H1 (cell line): ENCODE data around the gene C16orf89. TPM values are rescaled to one million over a fixed set of nuclear protein-coding genes. Genes with fewer than 3 reads are reported as not detected.

Source experiments
- CTCF ChIA-PET: fragments of 300-600 bp; sonication (Branson Sonifier 250); formaldehyde crosslinking; loops from one replicate; lab custom pipeline; 2021; ENCODE audit not compliant: partially characterized antibody; lab: Charles Lee
- POLR2A ChIA-PET: fragments of 300-600 bp; sonication (Branson Sonifier 250); formaldehyde crosslinking; loops from one replicate; lab custom pipeline; 2021; ENCODE audit warnings: inconsistent platforms; ENCODE audit not compliant: partially characterized antibody; lab: Charles Lee
- DNase-seq, 2 experiments: peaks; one replicate each; pipeline versions ENCODE4 v3.0.0 to v3.0.0-alpha.2; 2010 to 2022; ENCODE audit warnings: low spot score in 2 of 2, low read depth in 1 of 2, mixed read lengths in 1 of 2
- FAIRE-seq: peaks from 2 replicates; lab custom pipeline; 2011; peaks lifted over from hg19 to GRCh38; lab: Jason Lieb, UNC
- H2AFZ ChIP-seq: 2 replicates; pipeline ENCODE4 v1.8.1; 2012; ENCODE audit warnings: low read length, inconsistent platforms
- H2AK5ac ChIP-seq: 2 replicates; pipeline ENCODE4 v1.6.1; 2013; ENCODE audit warnings: low read depth, low read length
- H2BK120ac ChIP-seq: replicated peaks from 2 replicates; pipeline ENCODE3; 2013; ENCODE audit warnings: low read depth, low read length, inconsistent platforms
- H2BK12ac ChIP-seq: 2 replicates; pipeline ENCODE4 v1.6.1; 2013; ENCODE audit warnings: low read depth, low read length
- H2BK15ac ChIP-seq: 2 replicates; pipeline ENCODE4 v1.6.1; 2013; ENCODE audit warnings: low read length
- H2BK20ac ChIP-seq: 2 replicates; pipeline ENCODE4 v1.6.1; 2013; ENCODE audit warnings: low read length
- H2BK5ac ChIP-seq: 2 replicates; pipeline ENCODE4 v1.6.1; 2013; ENCODE audit warnings: low read depth, low read length
- H3K14ac ChIP-seq: 2 replicates; pipeline ENCODE4 v1.6.1; 2013; ENCODE audit warnings: inconsistent platforms; ENCODE audit not compliant: insufficient read length
- H3K18ac ChIP-seq: 2 replicates; pipeline ENCODE4 v1.6.1; 2013; ENCODE audit warnings: low read length; ENCODE audit errors: extremely low read depth
- H3K23ac ChIP-seq: 2 replicates; pipeline ENCODE4 v1.6.1; 2013; ENCODE audit warnings: inconsistent platforms; ENCODE audit not compliant: insufficient read length
- H3K23me2 ChIP-seq: 2 replicates; pipeline ENCODE4 v1.6.1; 2013; ENCODE audit warnings: low read depth, low read length
- H3K27ac ChIP-seq: 2 replicates; pipeline ENCODE4 v1.6.1; 2011; ENCODE audit warnings: low read depth, low read length, inconsistent platforms
- H3K27me3 ChIP-seq, 4 experiments: replicated peaks in 1 of 4; 1 replicate in 1 of 4; 2 replicates in 3 of 4; pipeline versions ENCODE4 v1.6.1 to v1.8.1; 2011 to 2013; ENCODE audit warnings: low read length in 3 of 4, mild to moderate bottlenecking in 3 of 4, inconsistent platforms in 2 of 4, mixed read lengths in 2 of 4, moderate library complexity in 1 of 4; ENCODE audit not compliant: control insufficient read depth in 3 of 4, insufficient read depth in 3 of 4; ENCODE audit errors: extremely low read depth in 1 of 4
- H3K36me3 ChIP-seq, 4 experiments: 2 replicates each; pipeline versions ENCODE4 v1.6.1 to v1.8.1; 2011 to 2013; ENCODE audit warnings: mild to moderate bottlenecking in 4 of 4, low read length in 3 of 4, moderate library complexity in 2 of 4, control low read depth in 1 of 4, inconsistent platforms in 1 of 4; ENCODE audit not compliant: insufficient read depth in 4 of 4, control insufficient read depth in 2 of 4
- H3K4ac ChIP-seq: replicated peaks from 2 replicates; pipeline ENCODE3; 2013; ENCODE audit warnings: low read length, low read depth, mixed read lengths, inconsistent platforms; ENCODE audit not compliant: insufficient read length
- H3K4me1 ChIP-seq, 4 experiments: replicated peaks in 1 of 4; 1 replicate in 1 of 4; 2 replicates in 3 of 4; pipeline versions ENCODE4 v1.6.1 to v1.8.1; 2011 to 2013; ENCODE audit warnings: low read length in 3 of 4, inconsistent platforms in 2 of 4, mixed read lengths in 1 of 4; ENCODE audit not compliant: insufficient read depth in 4 of 4, control insufficient read depth in 3 of 4
- H3K4me2 ChIP-seq, 2 experiments: 2 replicates each; pipeline versions ENCODE4 v1.6.1 to v1.8.1; 2011 to 2013; ENCODE audit warnings: low read depth in 2 of 2, low read length in 2 of 2, control low read depth in 1 of 2, inconsistent platforms in 1 of 2, mild to moderate bottlenecking in 1 of 2; ENCODE audit not compliant: insufficient read depth in 1 of 2
- H3K4me3 ChIP-seq, 4 experiments: fragments of 200-600, 300-600 bp in 1 of 4; sonication (generic), shearing (Covaris generic), sonication (Bioruptor Twin) in 1 of 4; 2 replicates each; pipeline versions ENCODE4 v1.5.1 to v1.8.1; 2011 to 2016; ENCODE audit warnings: low read length in 4 of 4, low read depth in 3 of 4, control low read depth in 2 of 4, inconsistent platforms in 2 of 4, mild to moderate bottlenecking in 2 of 4, mixed read lengths in 1 of 4, moderate library complexity in 1 of 4; ENCODE audit not compliant: insufficient read depth in 2 of 4; ENCODE audit errors: extremely low read depth in 1 of 4
- H3K56ac ChIP-seq: replicated peaks from 2 replicates; pipeline ENCODE3; 2013; ENCODE audit warnings: low read depth, mild to moderate bottlenecking, mixed read lengths, low read length, inconsistent platforms; ENCODE audit not compliant: insufficient read length
- H3K79me1 ChIP-seq: 2 replicates; pipeline ENCODE4 v1.6.1; 2013; ENCODE audit warnings: low read depth, low read length, control low read depth
- H3K79me2 ChIP-seq, 2 experiments: 2 replicates each; pipeline versions ENCODE4 v1.6.1 to v1.8.1; 2012 to 2013; ENCODE audit warnings: low read length in 2 of 2, mild to moderate bottlenecking in 2 of 2, inconsistent platforms in 1 of 2; ENCODE audit not compliant: insufficient read depth in 2 of 2, control insufficient read depth in 1 of 2
- H3K9ac ChIP-seq, 4 experiments: replicated peaks in 1 of 4; 1 replicate in 1 of 4; 2 replicates in 3 of 4; pipeline versions ENCODE4 v1.6.1 to v1.8.1; 2011 to 2013; ENCODE audit warnings: low read depth in 3 of 4, low read length in 3 of 4, control low read depth in 2 of 4, mild to moderate bottlenecking in 2 of 4, moderate library complexity in 2 of 4, inconsistent platforms in 1 of 4; ENCODE audit errors: extremely low read depth in 1 of 4
- H3K9me3 ChIP-seq, 2 experiments: 2 replicates each; pipeline versions ENCODE4 v1.6.1 to v1.8.1; 2012 to 2013; ENCODE audit warnings: mild to moderate bottlenecking in 2 of 2, moderate library complexity in 2 of 2, control low read depth in 1 of 2, inconsistent platforms in 1 of 2, low read depth in 1 of 2, low read length in 1 of 2, mixed read lengths in 1 of 2; ENCODE audit not compliant: insufficient read depth in 2 of 2
- H4K20me1 ChIP-seq, 2 experiments: replicated peaks in 1 of 2; 2 replicates each; pipeline versions ENCODE3 to v1.8.1; 2011 to 2013; ENCODE audit warnings: inconsistent platforms in 2 of 2, low read length in 2 of 2, mild to moderate bottlenecking in 1 of 2; ENCODE audit not compliant: insufficient read depth in 2 of 2, control insufficient read depth in 1 of 2
- H4K5ac ChIP-seq: 2 replicates; pipeline ENCODE4 v1.6.1; 2013; ENCODE audit warnings: low read length, low read depth, mixed read lengths, inconsistent platforms; ENCODE audit not compliant: insufficient read length
- H4K8ac ChIP-seq: 2 replicates; pipeline ENCODE4 v1.8.0; 2013; ENCODE audit warnings: mild to moderate bottlenecking, moderate library complexity, low read length, inconsistent platforms; ENCODE audit not compliant: insufficient read depth; ENCODE audit errors: extremely low read depth
- H4K91ac ChIP-seq: replicated peaks from 2 replicates; pipeline ENCODE3; 2013; ENCODE audit warnings: low read length, mixed read lengths, inconsistent platforms; ENCODE audit not compliant: insufficient read length
- CTBP2 ChIP-seq: IDR thresholded peaks from 2 replicates; pipeline ENCODE4 v1.7.0; 2011; ENCODE audit warnings: borderline replicate concordance, mild to moderate bottlenecking, moderate library complexity, mixed read lengths, low read length; ENCODE audit not compliant: insufficient read depth, insufficient read length
- GTF2F1 ChIP-seq: IDR thresholded peaks from 2 replicates; pipeline ENCODE4 v1.6.1; 2012; ENCODE audit warnings: low read depth, low read length, improper control_type of control experiment, borderline replicate concordance
- KDM1A ChIP-seq: fragments of 200-600, 300-600 bp; sonication (generic); IDR thresholded peaks from 2 replicates; pipeline ENCODE4 v1.7.1; 2016; ENCODE audit warnings: mild to moderate bottlenecking, low read length, borderline replicate concordance
- MAFK ChIP-seq: IDR thresholded peaks from 2 replicates; pipeline ENCODE4 v1.6.1; 2012; ENCODE audit warnings: low read depth, mild to moderate bottlenecking, improper control_type of control experiment, low read length
- MAX ChIP-seq: IDR thresholded peaks from 2 replicates; pipeline ENCODE4 v1.6.1; 2012; ENCODE audit warnings: inconsistent platforms
- PHF8 ChIP-seq: fragments of 200-600 bp; sonication (generic); conservative IDR thresholded peaks from 2 replicates; pipeline ENCODE4 v1.7.1; 2012; ENCODE audit warnings: low read depth, mild to moderate bottlenecking, inconsistent platforms, low read length, moderate library complexity
- RAD21 ChIP-seq, 2 experiments: IDR thresholded peaks in 1 of 2; conservative IDR thresholded peaks in 1 of 2; 2 replicates each; pipeline ENCODE4 v1.6.1; 2011; ENCODE audit warnings: low read depth in 2 of 2, low read length in 2 of 2, improper control_type of control experiment in 1 of 2, inconsistent platforms in 1 of 2, mild to moderate bottlenecking in 1 of 2, moderate library complexity in 1 of 2
- SIN3A ChIP-seq, 2 experiments: IDR thresholded peaks in 1 of 2; conservative IDR thresholded peaks in 1 of 2; 2 replicates each; pipeline ENCODE4 v1.6.1; 2011 to 2012; ENCODE audit warnings: low read length in 2 of 2, improper control_type of control experiment in 1 of 2, low read depth in 1 of 2, mild to moderate bottlenecking in 1 of 2
- SIRT6 ChIP-seq: IDR thresholded peaks from one replicate; pipeline ENCODE4 v1.7.1; 2012; ENCODE audit warnings: low read length, inconsistent platforms
- TEAD4 ChIP-seq: IDR thresholded peaks from 2 replicates; pipeline ENCODE4 v1.6.1; 2012; ENCODE audit warnings: low read depth, low read length, inconsistent platforms, mixed read lengths
- YY1 ChIP-seq: IDR thresholded peaks from 2 replicates; pipeline ENCODE4 v1.6.1; 2011; ENCODE audit warnings: low read depth, mild to moderate bottlenecking, low read length
- WGBS, 2 experiments: shearing (Covaris generic) in 1 of 2; methylation state at CpG; one replicate each; pipeline versions ENCODE4 v1.1.6 to v1.1.7; 2013 to 2015; ENCODE audit warnings: low lambda C conversion rate in 2 of 2, mixed read lengths in 2 of 2, inconsistent platforms in 1 of 2, low coverage in 1 of 2, missing lambda C conversion rate in 1 of 2; ENCODE audit not compliant: insufficient replicate concordance in 2 of 2, insufficient coverage in 1 of 2, insufficient read length in 1 of 2; ENCODE audit errors: extremely low coverage in 1 of 2, missing lambda C conversion rate in 1 of 2; 5-methylcytosine and 5-hydroxymethylcytosine counted together
- polyA plus RNA-seq, 7 experiments: library from polyadenylated mRNA; depleted of rRNA in 3 of 7; stranded (reverse) in 5 of 7; unstranded in 2 of 7; fragments of >200 nt in 5 of 7; fragments of 200-250 nt in 2 of 7; gene quantifications; 1 replicate in 5 of 7; 2 replicates in 1 of 7; 4 replicates in 1 of 7; pipeline versions ENCODE4 v1.2.1 to v1.2.3, GENCODE V29; 2011 to 2013; ENCODE audit warnings: missing spikeins in 2 of 7, mixed read lengths in 2 of 7
- total RNA-seq: library from RNA; stranded (reverse); fragmentation: NEBNext Ultra II Directional; extraction: Animal tissue kit (Norgen Biotek cat#: 25700); gene quantifications from 2 replicates; pipeline ENCODE4 v1.2.1, GENCODE V29; 2021

The C16orf89 gene
- total and polyA plus RNA-seq, 2 of the 8 experiments (the other 6 are each of a cell fraction or from before 2014, with no cell fraction given), result 6.7 to 9.9 TPM

- no peaks in the 10 kb centered on the region for H3K23me2 ChIP-seq
- 0 out of 2 replicates have a peak overlapping the region, but pooled peaks have one; percentile 68 for H2BK12ac ChIP-seq
- no peak overlapping the region for H3K9ac ChIP-seq
- H2BK15ac ChIP-seq, result 0 out of 2 replicates have a peak overlapping the region, but pooled peaks have one; percentile 29
- H3K18ac ChIP-seq, result no peak overlapping the region; the same call in none of the 2 replicates
- FAIRE-seq, result no peak
- CTCF ChIA-PET, result interaction anchor here (0.6 to 3.7 kb wide), 26 partner anchors 9 to 442 kb away, joined by 3 to 30 read pairs (median 4); partner anchors contain the start of genes NAGPA and SEC14L5
- peaks cover 0 to 4% (median 1%) of the 10 kb centered on the region in 4 experiments; a peak in 3 of 7 replicates for H3K4me1 ChIP-seq
- H3K9me3 ChIP-seq, result no peaks in the 10 kb centered on the region
- no peak overlapping the region for H4K8ac ChIP-seq
- H3K79me1 ChIP-seq, result no peaks in the 10 kb centered on the region
- no peak overlapping the region for H4K91ac ChIP-seq
- H3K27ac ChIP-seq, result no peak overlapping the region
- no peaks in the 10 kb centered on the region for H3K27me3 ChIP-seq
- no peak overlapping the region for H2BK120ac ChIP-seq
- POLR2A ChIA-PET, result interaction anchor here (0.6 to 2.2 kb wide), 4 partner anchors 9 to 735 kb away, joined by 4 to 8 read pairs (median 6); partner anchors contain the start of genes NAGPA and SEC14L5
- no peak overlapping the region for H3K14ac ChIP-seq
- H2AK5ac ChIP-seq, result no peak overlapping the region
- H3K56ac ChIP-seq, result no peak overlapping the region
- no peaks in the 10 kb centered on the region for H3K36me3 ChIP-seq
- H3K4me2 ChIP-seq, result no peak overlapping the region
- peak; percentile 39 to 86 for DNase-seq
- H3K79me2 ChIP-seq, result no peaks in the 10 kb centered on the region
- H3K23ac ChIP-seq, result no peak overlapping the region
- H2BK20ac ChIP-seq, result 0 out of 2 replicates have a peak overlapping the region, but pooled peaks have one; percentile 61
- H4K20me1 ChIP-seq, result no peaks in the 10 kb centered on the region
- no peak overlapping the region for H4K5ac ChIP-seq
- 41% methylated on average over 17 of the region's 17 CpGs; no CpG with 5 or more reads in 1 of the 2 experiments for WGBS, 2 experiments
- no peak overlapping the region for H3K4ac ChIP-seq
- no peak overlapping the region for H2BK5ac ChIP-seq
- H3K4me3 ChIP-seq, result no peak overlapping the region
- no peak overlapping the region for H2AFZ ChIP-seq
- TF ChIP-seq RAD21 (IDR thresholded peaks at IDR 0.05 in 1 of 2, conservative IDR thresholded peaks at IDR 0.05 in 1 of 2; ENCODE audit: low read depth in 2 of 2, low read length in 2 of 2) (peak; percentile 63 to 73), GTF2F1 (no peak), SIN3A (conservative IDR thresholded peaks at IDR 0.05 in 1 of 2, IDR thresholded peaks at IDR 0.05 in 1 of 2; ENCODE audit: low read depth in 1 of 2, low read length in 2 of 2) (no peak), MAFK (no peak), PHF8 (no peak), SIRT6 (no peak), KDM1A (no peak), CTBP2 (no peak), TEAD4 (no peak), YY1 (0 out of 2 replicates have a peak, but pooled peaks have one; percentile 44), MAX (no peak)
These were observed 40.6 kb downstream of the C16orf89 start for GRCh38 chr16:5025171-5025632.
